Epithelial cell of proximal tubule (primary cell): Measurements from ENCODE around the gene PLPP7. TPM values are rescaled to one million over a fixed set of nuclear protein-coding genes. Genes with fewer than 3 reads are reported as not detected.

Experiments used
- DNase-seq: peaks from one replicate; pipeline ENCODE4 v3.0.0-alpha.2; 2011; ENCODE audit warnings: low read depth
- H3K4me3 ChIP-seq: 2 replicates; pipeline ENCODE4 v1.5.1; 2011; ENCODE audit warnings: low read depth, mild to moderate bottlenecking, low read length
- total RNA-seq: library from RNA; depleted of rRNA; stranded (reverse); fragments of >200 nt; gene quantifications from 2 replicates; pipeline ENCODE4 v1.2.3, GENCODE V29; 2015
- TF ChIP-seq, protein P1 (sequence below): conservative IDR thresholded peaks from 2 replicates; pipeline ENCODE4 v1.5.1; 2012; ENCODE audit warnings: low read depth, mild to moderate bottlenecking, low read length

The PLPP7 gene
- total RNA-seq, 1 donor from 2014 or later: 2.2 TPM

DNA sequence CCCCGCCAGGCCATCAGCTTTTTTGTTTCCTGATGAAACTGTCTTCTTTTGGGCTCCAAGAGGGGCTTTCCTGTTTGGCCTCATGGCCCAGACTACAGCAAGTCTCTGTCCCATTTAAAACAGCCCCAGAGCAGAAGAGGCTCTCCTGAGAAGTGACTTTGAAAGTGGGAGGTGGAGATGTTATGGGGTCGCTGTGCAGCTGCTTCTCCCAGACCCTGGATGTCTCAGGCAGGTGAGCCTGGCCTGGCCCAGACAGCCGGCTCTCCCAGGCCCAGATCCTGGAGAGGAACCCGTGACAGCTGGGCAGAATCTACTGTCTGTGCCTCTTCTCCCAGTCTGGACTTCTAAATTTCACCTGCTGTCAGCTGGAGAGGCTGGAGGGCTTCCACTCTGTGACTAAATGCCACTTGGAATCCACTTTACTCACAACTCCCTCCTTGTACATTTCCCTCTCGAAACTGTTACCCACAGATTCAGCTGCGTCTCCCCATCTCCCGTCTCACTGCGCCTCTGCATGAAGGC, 33.8 kb upstream of the PLPP7 start:
- TF ChIP-seq, protein P1, sequence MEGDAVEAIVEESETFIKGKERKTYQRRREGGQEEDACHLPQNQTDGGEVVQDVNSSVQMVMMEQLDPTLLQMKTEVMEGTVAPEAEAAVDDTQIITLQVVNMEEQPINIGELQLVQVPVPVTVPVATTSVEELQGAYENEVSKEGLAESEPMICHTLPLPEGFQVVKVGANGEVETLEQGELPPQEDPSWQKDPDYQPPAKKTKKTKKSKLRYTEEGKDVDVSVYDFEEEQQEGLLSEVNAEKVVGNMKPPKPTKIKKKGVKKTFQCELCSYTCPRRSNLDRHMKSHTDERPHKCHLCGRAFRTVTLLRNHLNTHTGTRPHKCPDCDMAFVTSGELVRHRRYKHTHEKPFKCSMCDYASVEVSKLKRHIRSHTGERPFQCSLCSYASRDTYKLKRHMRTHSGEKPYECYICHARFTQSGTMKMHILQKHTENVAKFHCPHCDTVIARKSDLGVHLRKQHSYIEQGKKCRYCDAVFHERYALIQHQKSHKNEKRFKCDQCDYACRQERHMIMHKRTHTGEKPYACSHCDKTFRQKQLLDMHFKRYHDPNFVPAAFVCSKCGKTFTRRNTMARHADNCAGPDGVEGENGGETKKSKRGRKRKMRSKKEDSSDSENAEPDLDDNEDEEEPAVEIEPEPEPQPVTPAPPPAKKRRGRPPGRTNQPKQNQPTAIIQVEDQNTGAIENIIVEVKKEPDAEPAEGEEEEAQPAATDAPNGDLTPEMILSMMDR: no peak
- no peak for DNase-seq
- no peak overlapping the region for H3K4me3 ChIP-seq

DNA sequence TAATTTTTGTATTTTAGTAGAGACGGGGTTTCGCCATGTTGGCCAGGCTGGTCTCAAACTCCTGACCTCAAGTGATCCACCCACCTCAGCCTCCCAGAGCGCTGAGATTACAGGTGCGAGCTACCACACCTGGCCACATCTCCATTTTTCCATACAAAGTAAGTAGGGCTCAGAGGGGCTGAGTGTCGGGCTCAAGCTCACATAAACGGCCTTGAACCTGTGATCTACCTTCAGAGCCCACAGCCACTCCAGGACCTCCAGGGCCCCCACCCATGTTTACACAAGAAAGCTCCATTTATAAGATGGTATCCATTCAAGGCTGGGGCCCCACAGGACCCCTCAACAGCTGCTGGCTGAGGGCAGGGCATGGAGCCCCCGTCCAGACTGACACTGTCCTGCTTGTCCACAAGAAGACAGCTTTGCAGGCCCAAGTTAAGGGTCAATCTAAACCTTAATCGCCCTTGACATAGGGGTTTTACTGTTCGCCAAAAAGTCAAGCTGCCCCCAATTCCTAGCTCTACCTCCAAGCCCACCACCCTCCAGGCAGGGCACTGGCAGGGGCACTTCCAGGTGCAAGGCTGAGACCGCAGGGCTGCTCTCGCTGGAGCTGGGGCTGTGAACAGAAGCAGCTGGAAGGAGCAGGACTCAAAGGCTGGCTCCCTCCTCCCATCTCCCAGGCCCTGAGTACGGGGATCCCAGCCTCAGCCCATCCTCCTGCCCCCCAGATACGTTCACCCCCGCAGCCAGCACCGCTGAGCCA, 32.1 kb upstream of the PLPP7 start:
- H3K4me3 ChIP-seq: no peak overlapping the region
- no peak for DNase-seq
- TF ChIP-seq, protein P1: no peak

DNA sequence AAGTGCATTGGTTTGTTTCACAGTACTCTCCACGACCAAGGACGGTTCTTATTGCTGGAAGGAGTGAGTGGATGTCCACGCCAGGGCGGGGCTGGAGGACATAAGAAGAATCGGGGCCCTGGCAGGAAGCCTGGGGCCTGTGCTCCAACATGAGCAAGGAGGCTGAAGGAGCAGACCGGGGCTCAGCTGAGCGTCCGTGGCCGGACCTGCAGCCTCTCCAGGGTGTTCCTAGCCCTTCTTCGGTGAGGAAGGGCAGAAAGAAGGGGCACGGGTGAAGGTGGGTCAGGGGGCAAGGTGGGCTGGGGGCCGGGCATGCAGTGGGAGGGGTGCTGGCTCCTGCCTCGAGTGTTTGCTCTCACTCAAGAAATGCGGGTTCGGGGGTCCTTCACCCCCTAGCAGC, 31.3 kb upstream of the PLPP7 start:
- no peak overlapping the region for H3K4me3 ChIP-seq
- no peak for DNase-seq
- TF ChIP-seq, protein P1: no peak

GRCh38 chr9:131258698-131259431, 30.7 kb upstream of the PLPP7 start:
- no peak overlapping the region for H3K4me3 ChIP-seq
- DNase-seq: no peak
- TF ChIP-seq, protein P1: no peak

DNA sequence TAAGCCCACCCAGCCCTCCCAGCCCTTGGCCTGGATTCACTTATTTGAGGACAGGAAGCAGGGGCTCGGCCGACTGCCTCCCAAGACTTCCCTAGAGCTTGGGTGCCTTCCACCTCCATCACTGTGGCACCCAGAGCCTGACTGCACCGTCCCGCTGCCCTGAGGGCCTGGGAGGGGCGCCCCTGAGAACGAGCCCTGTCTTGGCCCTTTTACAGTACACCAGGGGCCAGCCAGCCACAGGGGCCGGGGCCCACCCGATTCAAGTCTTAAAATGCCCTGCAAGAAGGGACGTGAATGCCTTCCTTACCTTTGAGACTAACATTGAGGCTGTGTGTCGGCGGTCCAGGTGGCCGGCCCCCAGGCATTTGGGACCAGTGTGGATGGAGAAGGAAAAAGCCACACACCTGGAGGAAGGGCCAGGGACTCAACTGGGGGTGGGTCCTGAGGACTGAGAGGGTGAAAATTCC, 30.1 kb upstream of the PLPP7 start:
- TF ChIP-seq, protein P1: no peak
- DNase-seq: no peak
- no peak overlapping the region for H3K4me3 ChIP-seq

DNA sequence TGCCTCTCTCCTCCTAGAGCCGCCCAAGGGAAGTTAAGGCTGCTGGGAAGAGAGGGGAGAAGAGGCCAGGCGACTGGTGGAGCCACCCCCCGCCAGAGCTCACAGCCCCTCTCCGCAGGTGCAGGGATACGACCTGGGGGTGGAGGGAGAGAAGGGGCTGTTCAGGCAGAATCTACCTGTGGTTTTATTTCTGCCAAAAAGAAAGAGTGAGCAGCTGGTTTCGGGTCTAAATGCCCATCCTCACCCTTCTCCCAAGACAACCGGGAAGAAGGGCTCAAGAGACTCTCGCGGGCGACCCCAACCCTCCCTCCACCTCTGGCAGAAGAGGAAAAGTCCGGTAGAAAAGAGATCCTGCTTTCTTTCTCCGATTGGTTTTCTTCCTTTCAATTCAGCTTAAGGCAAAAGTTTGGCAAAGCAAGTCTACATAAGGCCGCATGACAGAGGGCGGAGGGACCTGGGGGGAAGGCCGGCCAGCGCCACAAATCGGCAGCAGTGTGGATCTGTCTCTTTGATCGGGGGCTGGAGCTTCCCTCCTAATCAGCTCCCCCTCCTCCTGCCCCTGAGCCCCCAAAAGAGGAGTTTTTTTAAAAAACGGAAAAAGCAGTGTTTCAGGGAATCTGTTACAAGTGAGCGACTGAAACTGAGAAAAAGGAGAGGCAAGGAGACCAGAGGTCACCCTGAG, 29.5 kb upstream of the PLPP7 start:
- TF ChIP-seq, protein P1: no peak
- H3K4me3 ChIP-seq: no peak overlapping the region
- no peak for DNase-seq
